H1 (cell line): ENCODE data around the gene RBM20. TPM values are rescaled to one million over a fixed set of nuclear protein-coding genes. Genes with fewer than 3 reads are reported as not detected.

Experiments used
- CHD1 ChIP-seq: IDR thresholded peaks from 2 replicates; pipeline ENCODE4 v1.6.1; 2012; ENCODE audit warnings: low read depth, low read length, improper control_type of control experiment
- GABPA ChIP-seq: IDR thresholded peaks from 2 replicates; pipeline ENCODE4 v1.6.1; 2011; ENCODE audit warnings: mild to moderate bottlenecking, low read length, moderate library complexity, borderline replicate concordance; ENCODE audit not compliant: insufficient read depth
- JUN ChIP-seq: IDR thresholded peaks from 2 replicates; pipeline ENCODE4 v1.6.1; 2011; ENCODE audit warnings: low read depth, mild to moderate bottlenecking, improper control_type of control experiment, low read length
- JUND ChIP-seq: IDR thresholded peaks from 2 replicates; pipeline ENCODE4 v1.6.1; 2011; ENCODE audit warnings: mild to moderate bottlenecking, improper control_type of control experiment, low read length
- RBBP5 ChIP-seq: IDR thresholded peaks from 2 replicates; pipeline ENCODE4 v1.7.1; 2012; ENCODE audit warnings: low read depth, mild to moderate bottlenecking, inconsistent platforms, low read length, moderate library complexity, borderline replicate concordance
- RXRA ChIP-seq: IDR thresholded peaks from 2 replicates; pipeline ENCODE4 v1.6.1; 2011; ENCODE audit warnings: low read depth, mild to moderate bottlenecking, low read length, moderate library complexity; ENCODE audit not compliant: insufficient read depth
- SIN3A ChIP-seq, 2 experiments: IDR thresholded peaks in 1 of 2; conservative IDR thresholded peaks in 1 of 2; 2 replicates each; pipeline ENCODE4 v1.6.1; 2011 to 2012; ENCODE audit warnings: low read length in 2 of 2, improper control_type of control experiment in 1 of 2, low read depth in 1 of 2, mild to moderate bottlenecking in 1 of 2
- SIRT6 ChIP-seq: IDR thresholded peaks from one replicate; pipeline ENCODE4 v1.7.1; 2012; ENCODE audit warnings: low read length, inconsistent platforms
- YY1 ChIP-seq: IDR thresholded peaks from 2 replicates; pipeline ENCODE4 v1.6.1; 2011; ENCODE audit warnings: low read depth, mild to moderate bottlenecking, low read length
- ZNF274 ChIP-seq: IDR thresholded peaks from 2 replicates; pipeline ENCODE4 v1.7.0; 2012; ENCODE audit warnings: low read length, borderline replicate concordance; ENCODE audit errors: extremely low read depth
- polyA plus RNA-seq, 7 experiments: library from polyadenylated mRNA; depleted of rRNA in 3 of 7; stranded (reverse) in 5 of 7; unstranded in 2 of 7; fragments of >200 nt in 5 of 7; fragments of 200-250 nt in 2 of 7; gene quantifications; 1 replicate in 5 of 7; 2 replicates in 1 of 7; 4 replicates in 1 of 7; pipeline versions ENCODE4 v1.2.1 to v1.2.3, GENCODE V29; 2011 to 2013; ENCODE audit warnings: missing spikeins in 2 of 7, mixed read lengths in 2 of 7
- total RNA-seq: library from RNA; stranded (reverse); fragmentation: NEBNext Ultra II Directional; extraction: Animal tissue kit (Norgen Biotek cat#: 25700); gene quantifications from 2 replicates; pipeline ENCODE4 v1.2.1, GENCODE V29; 2021
- TF ChIP-seq, protein P1 (sequence below): fragments of 300-600 bp; sonication (generic); IDR thresholded peaks from 2 replicates; pipeline ENCODE4 v1.7.1; 2012; ENCODE audit warnings: low read length, moderate library complexity, mild to moderate bottlenecking, inconsistent platforms; ENCODE audit not compliant: insufficient replicate concordance

RBM20 gene
- total and polyA plus RNA-seq, 2 of the 8 experiments (the other 6 are each of a cell fraction or from before 2014, with no cell fraction given), result 0.05 to 0.63 TPM

DNA sequence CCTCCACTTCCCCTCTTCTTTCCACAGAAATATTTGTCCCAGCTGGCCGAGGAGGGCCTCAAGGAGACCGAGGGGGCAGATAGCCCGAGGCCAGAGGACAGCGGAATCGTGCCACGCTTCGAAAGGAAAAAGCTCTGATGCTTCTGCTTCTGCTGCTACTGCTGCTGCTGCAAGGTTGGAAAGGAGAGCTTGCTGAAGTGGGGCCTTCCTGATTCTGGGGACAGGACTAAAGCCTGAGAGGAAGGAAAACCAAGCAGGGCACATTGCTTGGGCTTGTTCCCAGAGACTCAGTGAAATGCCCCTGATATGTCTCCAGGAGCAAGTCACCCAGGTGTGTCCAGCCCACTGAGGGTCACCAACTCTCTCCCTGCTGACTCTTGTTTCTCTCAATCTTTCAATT lies 191.7 kb downstream of the RBM20 start (continued):
- TF ChIP-seq, protein P1, sequence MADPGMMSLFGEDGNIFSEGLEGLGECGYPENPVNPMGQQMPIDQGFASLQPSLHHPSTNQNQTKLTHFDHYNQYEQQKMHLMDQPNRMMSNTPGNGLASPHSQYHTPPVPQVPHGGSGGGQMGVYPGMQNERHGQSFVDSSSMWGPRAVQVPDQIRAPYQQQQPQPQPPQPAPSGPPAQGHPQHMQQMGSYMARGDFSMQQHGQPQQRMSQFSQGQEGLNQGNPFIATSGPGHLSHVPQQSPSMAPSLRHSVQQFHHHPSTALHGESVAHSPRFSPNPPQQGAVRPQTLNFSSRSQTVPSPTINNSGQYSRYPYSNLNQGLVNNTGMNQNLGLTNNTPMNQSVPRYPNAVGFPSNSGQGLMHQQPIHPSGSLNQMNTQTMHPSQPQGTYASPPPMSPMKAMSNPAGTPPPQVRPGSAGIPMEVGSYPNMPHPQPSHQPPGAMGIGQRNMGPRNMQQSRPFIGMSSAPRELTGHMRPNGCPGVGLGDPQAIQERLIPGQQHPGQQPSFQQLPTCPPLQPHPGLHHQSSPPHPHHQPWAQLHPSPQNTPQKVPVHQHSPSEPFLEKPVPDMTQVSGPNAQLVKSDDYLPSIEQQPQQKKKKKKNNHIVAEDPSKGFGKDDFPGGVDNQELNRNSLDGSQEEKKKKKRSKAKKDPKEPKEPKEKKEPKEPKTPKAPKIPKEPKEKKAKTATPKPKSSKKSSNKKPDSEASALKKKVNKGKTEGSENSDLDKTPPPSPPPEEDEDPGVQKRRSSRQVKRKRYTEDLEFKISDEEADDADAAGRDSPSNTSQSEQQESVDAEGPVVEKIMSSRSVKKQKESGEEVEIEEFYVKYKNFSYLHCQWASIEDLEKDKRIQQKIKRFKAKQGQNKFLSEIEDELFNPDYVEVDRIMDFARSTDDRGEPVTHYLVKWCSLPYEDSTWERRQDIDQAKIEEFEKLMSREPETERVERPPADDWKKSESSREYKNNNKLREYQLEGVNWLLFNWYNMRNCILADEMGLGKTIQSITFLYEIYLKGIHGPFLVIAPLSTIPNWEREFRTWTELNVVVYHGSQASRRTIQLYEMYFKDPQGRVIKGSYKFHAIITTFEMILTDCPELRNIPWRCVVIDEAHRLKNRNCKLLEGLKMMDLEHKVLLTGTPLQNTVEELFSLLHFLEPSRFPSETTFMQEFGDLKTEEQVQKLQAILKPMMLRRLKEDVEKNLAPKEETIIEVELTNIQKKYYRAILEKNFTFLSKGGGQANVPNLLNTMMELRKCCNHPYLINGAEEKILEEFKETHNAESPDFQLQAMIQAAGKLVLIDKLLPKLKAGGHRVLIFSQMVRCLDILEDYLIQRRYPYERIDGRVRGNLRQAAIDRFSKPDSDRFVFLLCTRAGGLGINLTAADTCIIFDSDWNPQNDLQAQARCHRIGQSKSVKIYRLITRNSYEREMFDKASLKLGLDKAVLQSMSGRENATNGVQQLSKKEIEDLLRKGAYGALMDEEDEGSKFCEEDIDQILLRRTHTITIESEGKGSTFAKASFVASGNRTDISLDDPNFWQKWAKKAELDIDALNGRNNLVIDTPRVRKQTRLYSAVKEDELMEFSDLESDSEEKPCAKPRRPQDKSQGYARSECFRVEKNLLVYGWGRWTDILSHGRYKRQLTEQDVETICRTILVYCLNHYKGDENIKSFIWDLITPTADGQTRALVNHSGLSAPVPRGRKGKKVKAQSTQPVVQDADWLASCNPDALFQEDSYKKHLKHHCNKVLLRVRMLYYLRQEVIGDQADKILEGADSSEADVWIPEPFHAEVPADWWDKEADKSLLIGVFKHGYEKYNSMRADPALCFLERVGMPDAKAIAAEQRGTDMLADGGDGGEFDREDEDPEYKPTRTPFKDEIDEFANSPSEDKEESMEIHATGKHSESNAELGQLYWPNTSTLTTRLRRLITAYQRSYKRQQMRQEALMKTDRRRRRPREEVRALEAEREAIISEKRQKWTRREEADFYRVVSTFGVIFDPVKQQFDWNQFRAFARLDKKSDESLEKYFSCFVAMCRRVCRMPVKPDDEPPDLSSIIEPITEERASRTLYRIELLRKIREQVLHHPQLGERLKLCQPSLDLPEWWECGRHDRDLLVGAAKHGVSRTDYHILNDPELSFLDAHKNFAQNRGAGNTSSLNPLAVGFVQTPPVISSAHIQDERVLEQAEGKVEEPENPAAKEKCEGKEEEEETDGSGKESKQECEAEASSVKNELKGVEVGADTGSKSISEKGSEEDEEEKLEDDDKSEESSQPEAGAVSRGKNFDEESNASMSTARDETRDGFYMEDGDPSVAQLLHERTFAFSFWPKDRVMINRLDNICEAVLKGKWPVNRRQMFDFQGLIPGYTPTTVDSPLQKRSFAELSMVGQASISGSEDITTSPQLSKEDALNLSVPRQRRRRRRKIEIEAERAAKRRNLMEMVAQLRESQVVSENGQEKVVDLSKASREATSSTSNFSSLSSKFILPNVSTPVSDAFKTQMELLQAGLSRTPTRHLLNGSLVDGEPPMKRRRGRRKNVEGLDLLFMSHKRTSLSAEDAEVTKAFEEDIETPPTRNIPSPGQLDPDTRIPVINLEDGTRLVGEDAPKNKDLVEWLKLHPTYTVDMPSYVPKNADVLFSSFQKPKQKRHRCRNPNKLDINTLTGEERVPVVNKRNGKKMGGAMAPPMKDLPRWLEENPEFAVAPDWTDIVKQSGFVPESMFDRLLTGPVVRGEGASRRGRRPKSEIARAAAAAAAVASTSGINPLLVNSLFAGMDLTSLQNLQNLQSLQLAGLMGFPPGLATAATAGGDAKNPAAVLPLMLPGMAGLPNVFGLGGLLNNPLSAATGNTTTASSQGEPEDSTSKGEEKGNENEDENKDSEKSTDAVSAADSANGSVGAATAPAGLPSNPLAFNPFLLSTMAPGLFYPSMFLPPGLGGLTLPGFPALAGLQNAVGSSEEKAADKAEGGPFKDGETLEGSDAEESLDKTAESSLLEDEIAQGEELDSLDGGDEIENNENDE, result no peak
- TF ChIP-seq RBBP5 (no peak), YY1 (no peak), JUND (no peak), SIRT6 (no peak), ZNF274 (no peak), JUN (no peak), GABPA (no peak), SIN3A (conservative IDR thresholded peaks at IDR 0.05 in 1 of 2, IDR thresholded peaks at IDR 0.05 in 1 of 2; ENCODE audit: low read depth in 1 of 2, low read length in 2 of 2) (no peak), CHD1 (no peak), RXRA (no peak)
